Measurements from ENCODE around the gene VRK3. TPM values are rescaled to one million over a fixed set of nuclear protein-coding genes. Genes with fewer than 3 reads are reported as not detected.

VRK3 gene
- total RNA-seq, 1 experiment from 2014 or later = 41.0 TPM

DNA sequence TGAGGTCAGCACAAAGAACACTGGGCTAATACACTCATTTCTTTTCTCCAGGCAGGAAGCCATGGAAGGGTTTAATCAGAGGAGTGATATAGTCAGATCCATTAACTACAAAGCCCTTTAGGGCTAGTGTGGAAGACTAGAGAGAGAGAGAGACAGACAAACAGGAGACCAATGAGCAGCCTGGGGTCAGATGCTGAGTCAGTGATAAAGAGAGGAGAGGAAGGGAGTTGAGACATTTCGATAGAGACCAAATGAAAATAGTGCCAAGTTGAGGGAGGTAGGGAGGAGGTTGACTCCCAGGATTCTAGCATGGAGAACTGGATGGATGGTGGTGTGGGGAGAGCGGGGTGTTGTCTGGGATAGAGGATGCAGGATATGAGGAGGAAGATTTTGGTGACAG, 18.8 kb upstream of the VRK3 start:
- peaks cover 98% of the 10 kb centered on the region for H3K36me3 ChIP-seq
- H3K9me3 ChIP-seq = peaks cover 84% of the 10 kb centered on the region
- no peak for DNase-seq
- H3K4me3 ChIP-seq = no peak overlapping the region
- H3K27me3 ChIP-seq = no peaks in the 10 kb centered on the region

DNA sequence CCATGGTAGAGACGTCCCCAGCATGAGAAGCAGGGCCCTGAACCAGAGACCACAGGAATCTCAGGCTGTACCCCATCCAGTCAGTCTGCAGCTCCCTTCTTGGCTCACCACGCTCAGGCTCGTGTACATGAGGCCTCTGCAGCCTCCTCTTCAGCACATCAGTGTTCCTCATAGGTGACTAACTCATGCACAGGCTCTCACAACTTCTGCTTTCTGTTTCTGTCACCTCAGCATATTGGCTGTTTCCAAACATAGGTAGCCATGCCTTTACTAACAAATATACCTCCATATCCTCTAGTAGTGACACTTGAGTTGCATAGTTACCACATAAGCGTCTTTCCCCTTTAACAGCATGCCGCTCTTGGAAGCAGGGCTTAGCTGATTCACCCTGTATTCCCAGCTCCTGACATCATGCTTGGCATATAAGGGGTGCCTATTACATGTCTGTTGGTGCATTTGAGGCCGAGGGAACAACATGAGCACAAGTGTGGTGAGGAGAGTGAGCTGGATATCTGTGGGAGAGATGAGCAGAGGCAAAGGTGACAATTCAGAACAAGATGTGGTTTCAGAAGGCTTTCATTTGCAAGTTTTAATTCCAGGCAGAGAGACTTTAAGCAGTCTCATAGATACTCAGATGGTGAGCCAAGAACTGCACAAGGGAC, 17.3 kb upstream of the VRK3 start:
- Histone ChIP-seq H3K4me3 (no peak overlapping the region), H3K36me3 (peaks cover 96% of the 10 kb centered on the region), H3K9me3 (peaks cover 72% of the 10 kb centered on the region), H3K27me3 (no peaks in the 10 kb centered on the region)
- no peak for DNase-seq

DNA sequence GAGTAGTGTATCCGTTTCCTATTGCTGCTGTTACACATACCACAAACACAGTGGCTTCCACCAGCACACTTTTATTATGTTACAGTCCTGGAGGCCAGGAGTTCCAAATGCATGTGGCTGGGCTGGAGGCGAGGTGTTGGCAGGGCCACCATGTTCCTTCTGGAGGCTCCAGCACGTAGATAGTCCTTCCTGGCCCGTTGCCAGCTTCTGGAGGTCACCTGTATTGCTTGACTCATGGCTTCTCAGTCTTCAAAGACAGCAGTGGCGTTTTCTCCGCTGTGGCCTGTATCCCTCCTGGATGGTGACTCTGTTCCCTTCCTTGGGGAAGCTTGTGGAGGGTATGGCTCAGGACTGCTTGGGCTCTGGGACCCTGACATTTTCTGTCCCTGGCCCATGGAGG, 15.8 kb upstream of the VRK3 start:
- no peak overlapping the region for H3K4me3 ChIP-seq
- H3K9me3 ChIP-seq = peaks cover 65% of the 10 kb centered on the region
- DNase-seq = no peak
- no peaks in the 10 kb centered on the region for H3K27me3 ChIP-seq
- H3K36me3 ChIP-seq = peaks cover 92% of the 10 kb centered on the region

DNA sequence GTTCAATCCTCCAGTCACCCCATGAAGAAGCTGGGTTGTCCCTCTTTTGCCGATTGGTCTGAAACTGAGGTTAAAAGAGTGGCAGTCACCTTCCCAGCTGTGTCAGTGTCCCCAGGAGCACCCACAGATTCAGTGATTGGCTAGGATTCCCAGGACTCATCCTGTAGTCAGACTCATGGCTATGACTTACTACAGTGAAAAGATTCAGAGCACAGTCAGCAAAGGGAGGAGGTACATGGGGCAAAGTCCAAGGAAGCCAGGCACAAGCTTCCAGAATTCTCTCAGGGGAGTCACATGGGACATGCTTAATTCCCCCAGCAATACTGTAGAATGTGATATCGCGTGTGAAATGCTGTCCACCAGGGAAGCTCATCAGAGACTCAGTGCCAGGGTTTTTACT, 14.8 kb upstream of the VRK3 start:
- no peaks in the 10 kb centered on the region for H3K27me3 ChIP-seq
- no peak overlapping the region for H3K4me3 ChIP-seq
- H3K9me3 ChIP-seq = peaks cover 60% of the 10 kb centered on the region
- DNase-seq = no peak
- peaks cover 92% of the 10 kb centered on the region for H3K36me3 ChIP-seq

DNA sequence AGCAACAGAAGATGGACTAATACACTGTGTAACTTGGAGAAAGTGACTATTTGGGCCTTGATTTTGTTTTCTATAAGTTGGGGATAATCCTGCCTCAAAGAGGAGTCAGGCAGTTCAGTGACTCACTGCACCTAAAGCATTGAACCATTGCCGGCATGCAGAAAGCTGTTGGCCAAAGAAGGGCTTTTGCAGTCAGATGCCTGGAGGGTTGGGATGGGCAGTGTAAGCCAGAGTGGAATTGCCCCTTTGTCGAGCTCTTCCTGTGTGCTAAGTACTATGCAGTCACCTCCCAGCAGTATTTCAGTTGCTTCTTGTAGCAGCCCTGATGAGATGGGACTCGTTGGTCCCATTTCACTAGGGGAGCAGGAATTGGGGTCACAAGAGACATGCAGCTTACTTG, 11.7 kb upstream of the VRK3 start:
- peaks cover 93% of the 10 kb centered on the region for H3K36me3 ChIP-seq
- DNase-seq = no peak
- no peaks in the 10 kb centered on the region for H3K27me3 ChIP-seq
- H3K4me3 ChIP-seq = no peak overlapping the region
- peaks cover 33% of the 10 kb centered on the region for H3K9me3 ChIP-seq

DNA sequence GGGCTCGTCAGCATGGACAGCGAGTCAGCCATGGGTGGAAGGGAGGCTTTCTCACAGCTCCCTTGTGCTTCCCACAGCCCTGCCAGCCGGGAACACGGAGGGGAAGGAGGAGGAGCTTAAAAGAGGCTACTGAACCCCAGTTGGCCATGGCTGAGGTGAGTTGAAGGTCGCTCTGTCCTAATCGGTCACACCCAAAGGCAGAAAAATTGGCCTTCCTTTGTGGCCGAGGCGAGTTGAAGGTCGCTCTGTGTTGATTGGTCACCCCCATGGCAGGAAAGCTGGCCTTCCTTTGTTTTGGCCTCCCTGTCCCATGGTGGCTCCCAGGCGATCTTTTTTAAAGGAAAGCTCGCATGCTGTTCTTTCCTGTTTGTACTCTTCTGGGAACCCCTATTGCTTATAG, 5.8 kb upstream of the VRK3 start:
- Histone ChIP-seq H3K36me3 (peaks cover 82% of the 10 kb centered on the region), H3K27me3 (no peaks in the 10 kb centered on the region), H3K9me3 (peaks cover 11% of the 10 kb centered on the region; the same call in 1 of the 2 replicates), H3K4me3 (no peak overlapping the region)
- no peak for DNase-seq

DNA sequence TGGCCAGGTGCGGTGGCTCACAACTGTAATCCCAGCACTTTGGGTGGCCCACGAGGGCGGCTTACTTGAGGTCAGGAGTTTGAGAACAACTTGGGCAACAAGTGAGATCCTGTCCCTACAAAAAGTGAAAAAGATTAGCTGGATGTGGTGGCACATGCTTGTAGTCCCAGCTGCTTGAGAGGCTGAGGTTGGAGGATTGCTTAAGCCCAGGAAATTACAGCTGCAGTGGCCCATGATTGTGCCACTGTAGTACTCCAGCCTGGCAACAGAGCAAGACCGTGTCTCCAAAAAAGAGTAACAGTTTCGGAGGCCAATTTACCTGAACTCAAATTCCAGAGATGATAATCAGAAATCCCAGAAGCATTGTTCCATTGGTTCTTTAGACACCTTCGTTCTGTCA, 5.1 kb upstream of the VRK3 start:
- DNase-seq = no peak
- H3K27me3 ChIP-seq = no peaks in the 10 kb centered on the region
- H3K36me3 ChIP-seq = peaks cover 75% of the 10 kb centered on the region
- no peak overlapping the region for H3K4me3 ChIP-seq
- H3K9me3 ChIP-seq = peaks cover 8% of the 10 kb centered on the region; the same call in 1 of the 2 replicates

DNA sequence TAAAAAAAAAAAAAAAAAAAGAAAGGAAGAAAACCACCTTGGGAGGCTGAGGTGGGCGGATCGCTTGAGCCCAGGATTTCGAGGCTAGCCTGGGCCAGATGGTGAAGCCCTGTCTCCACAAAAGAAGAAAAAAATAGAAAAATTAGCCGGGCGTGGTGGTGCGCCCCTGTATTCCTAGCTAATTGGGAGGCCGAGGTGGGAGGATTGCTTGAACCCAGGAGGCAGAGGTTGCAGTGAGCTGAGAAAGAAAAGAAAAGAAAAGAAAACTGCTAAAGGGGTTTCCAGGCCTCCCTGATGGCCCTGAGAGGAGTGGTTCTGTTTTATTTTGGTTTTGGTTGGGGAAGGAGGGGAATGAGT, 1.4 kb upstream of the VRK3 start:
- Histone ChIP-seq H3K9me3 (0 out of 2 replicates have a peak, but pooled peaks cover 8% of the 10 kb centered on the region), H3K27me3 (no peaks in the 10 kb centered on the region), H3K36me3 (peaks cover 48% of the 10 kb centered on the region), H3K4me3 (peak overlapping the region; percentile 91)
- DNase-seq = no peak

DNA sequence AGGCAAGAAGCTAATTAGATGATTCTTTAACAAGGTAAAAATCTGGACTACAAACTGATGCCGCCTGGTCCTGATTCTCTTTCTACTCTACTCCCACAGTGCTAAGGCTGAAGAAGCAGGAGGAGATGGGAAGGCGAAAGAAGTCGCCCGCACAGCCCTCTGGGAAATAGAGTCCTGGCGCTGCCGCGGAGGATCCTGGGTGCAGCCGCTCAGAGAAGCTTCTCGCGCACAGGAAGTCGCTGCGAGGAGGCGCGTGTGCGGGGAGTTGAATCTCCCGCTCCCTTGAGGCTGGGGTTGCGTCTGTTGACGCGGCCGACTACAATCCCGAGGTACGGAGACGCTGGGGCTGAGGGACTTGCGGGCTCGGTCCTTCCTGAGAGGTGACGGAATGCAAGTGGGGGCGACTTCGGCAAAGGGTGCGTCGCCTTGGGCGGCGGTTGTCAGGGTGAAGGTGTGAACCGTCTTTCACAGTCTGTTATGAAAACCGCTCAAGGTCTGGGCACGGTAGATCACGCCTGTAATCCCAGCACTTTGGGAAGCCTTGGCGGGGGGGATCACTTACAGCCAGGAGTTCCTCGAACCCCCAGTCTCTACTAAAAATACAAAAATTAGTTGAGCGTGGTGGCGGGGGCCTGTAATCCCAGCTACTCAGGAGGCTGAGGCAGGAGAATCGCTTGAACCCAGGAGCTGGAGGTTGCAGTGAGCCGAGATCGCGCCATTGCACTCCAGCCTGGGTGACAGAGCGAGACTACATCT, 800 bp upstream of the VRK3 start, which contains the start of gene ZNF473:
Gene ZNF473 (plus strand): TSS at position 212 of the 756 bp plus-strand sequence. CDS start 5,078 bp downstream, outside the sequence.
- 0 out of 2 replicates have a peak, but pooled peaks cover 6% of the 10 kb centered on the region for H3K9me3 ChIP-seq
- peak within 1 kb of the TSS; percentile 91 for H3K4me3 ChIP-seq
- peak; percentile 97 for DNase-seq
- H3K27me3 ChIP-seq = no peaks in the 10 kb centered on the region
- H3K36me3 ChIP-seq = peaks cover 42% of the 10 kb centered on the region

DNA sequence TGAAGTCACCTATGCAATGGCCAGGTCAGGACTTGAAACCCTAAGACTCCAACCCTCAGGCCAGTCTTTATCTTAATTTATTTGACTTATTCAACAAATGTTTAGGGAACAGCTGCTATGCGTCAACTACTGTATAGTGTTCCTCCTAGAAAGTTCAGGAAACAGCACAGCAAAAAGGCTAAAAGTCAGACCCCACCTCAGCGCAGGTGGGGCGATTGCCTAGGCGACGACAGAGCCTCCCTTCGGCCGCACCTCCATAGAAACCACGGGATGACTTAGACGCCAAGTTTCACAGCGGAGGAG, 502 bp downstream of the VRK3 start:
- Histone ChIP-seq H3K4me3 (peak overlapping the region; percentile 91), H3K9me3 (0 out of 2 replicates have a peak, but pooled peaks cover 4% of the 10 kb centered on the region), H3K27me3 (no peaks in the 10 kb centered on the region), H3K36me3 (peaks cover 36% of the 10 kb centered on the region)
- DNase-seq = no peak

DNA sequence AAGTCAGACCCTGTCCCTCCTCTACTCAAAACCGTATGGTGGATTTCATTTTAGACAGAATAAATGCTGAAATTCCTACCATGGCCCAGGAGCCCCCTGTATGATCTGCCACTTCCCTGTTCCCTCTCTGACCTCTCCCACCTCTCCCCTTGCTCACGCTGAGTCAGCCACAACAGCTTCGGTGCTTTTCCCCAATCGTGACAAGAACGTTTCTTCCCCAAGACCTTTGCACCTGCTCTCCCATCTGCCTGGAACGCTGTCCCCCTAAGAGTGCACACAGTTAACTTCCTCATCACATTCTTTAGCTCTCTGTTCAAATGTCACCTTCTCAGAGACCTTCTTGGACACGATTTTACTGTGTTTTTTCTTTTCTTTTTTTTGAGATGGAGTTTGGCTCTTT, 2.3 kb downstream of the VRK3 start:
- no peak overlapping the region for H3K4me3 ChIP-seq
- no peak for DNase-seq
- H3K36me3 ChIP-seq = peaks cover 34% of the 10 kb centered on the region
- H3K9me3 ChIP-seq = 0 out of 2 replicates have a peak, but pooled peaks cover 2% of the 10 kb centered on the region
- no peaks in the 10 kb centered on the region for H3K27me3 ChIP-seq

DNA sequence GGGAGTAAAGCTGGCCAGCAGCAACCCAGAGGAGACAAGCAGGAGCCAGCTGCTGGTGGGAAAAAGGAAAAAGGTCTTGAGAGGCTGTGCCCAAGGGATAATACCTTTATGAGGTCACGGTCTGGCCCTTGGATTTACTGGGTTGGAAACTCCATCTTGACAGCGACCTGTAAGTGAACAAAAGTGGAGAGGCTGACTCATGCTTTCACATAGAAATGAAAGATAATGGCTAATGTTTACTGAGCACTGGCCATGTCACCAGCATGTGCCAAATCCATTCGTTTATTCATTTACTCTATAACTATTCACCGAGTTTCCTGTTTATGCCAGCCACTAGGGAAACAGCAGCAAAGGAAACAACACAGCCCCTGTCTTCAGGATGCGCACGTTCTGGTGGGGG, 4.7 kb downstream of the VRK3 start:
- no peak overlapping the region for H3K4me3 ChIP-seq
- no peak for DNase-seq
- H3K9me3 ChIP-seq = no peaks in the 10 kb centered on the region
- H3K36me3 ChIP-seq = peaks cover 44% of the 10 kb centered on the region
- no peaks in the 10 kb centered on the region for H3K27me3 ChIP-seq

DNA sequence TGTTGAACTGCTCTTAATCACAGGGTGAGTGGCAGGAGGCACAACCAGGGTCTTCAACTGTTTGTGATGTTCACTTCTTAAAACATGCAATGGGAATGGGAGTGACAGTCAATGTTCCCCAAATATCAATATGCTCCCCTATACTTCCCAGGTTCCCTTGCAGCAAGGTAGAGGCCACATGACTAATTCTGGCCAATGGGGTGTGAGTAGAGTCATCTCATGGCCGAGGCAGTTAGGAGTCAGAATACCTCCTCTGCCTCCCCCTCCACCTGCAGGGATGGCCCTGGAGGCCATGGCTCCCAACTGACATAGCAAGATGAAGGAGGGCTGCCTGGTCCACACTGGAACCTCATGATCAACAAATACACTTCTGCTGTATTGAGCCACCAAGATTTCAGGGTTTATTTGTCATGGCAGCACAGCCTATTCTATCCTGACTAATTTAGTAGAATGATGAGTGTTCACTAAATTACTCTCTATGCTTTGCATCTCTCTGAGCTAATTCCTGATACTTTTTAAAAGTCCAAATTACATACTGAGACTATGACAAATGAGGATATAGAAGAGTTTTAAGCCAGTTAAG, 8.9 kb downstream of the VRK3 start:
- no peak overlapping the region for H3K4me3 ChIP-seq
- H3K27me3 ChIP-seq = no peaks in the 10 kb centered on the region
- H3K9me3 ChIP-seq = no peaks in the 10 kb centered on the region
- peaks cover 64% of the 10 kb centered on the region for H3K36me3 ChIP-seq
- no peak for DNase-seq

DNA sequence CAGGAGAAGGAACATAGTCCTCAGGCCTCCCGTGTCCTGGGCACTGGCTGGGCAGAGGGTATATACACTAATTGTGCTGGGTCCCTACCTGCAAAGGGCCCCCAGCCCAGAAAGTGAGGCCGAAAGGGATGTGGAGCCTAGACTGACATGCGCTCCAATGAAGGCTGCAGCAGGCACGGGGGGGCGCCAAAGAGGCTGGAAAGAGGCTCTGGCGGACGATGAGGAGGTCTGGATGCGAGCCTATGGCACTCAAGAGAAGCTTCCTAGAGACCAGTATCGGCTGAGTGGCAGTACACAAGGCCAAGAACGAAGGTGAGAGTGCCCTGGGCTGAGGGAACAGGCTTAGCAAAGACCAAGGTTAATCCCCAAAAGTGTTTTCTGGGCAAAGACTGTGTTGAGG, 16.6 kb downstream of the VRK3 start:
- H3K27me3 ChIP-seq = no peaks in the 10 kb centered on the region
- H3K36me3 ChIP-seq = peaks cover 58% of the 10 kb centered on the region
- DNase-seq = no peak
- H3K4me3 ChIP-seq = no peak overlapping the region
- no peaks in the 10 kb centered on the region for H3K9me3 ChIP-seq

DNA sequence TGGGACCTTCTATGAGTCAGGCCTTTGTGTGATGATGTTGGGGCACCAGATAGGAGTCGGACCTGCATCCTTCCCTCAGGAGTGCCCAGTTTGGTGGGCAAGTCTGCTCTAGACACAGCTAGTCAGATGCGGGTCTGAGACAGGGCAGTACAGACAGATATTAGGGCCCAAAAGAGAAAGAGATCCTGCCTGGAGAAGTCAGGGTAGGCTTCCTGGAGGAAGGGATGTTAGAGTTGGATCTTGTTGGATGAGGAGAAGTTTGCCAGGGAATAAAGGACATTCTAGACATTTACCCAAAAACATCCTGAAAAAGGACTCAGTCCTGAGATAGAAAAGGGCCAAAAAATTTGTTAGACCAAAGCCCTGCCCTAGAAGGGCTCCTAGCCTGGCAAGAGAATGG, 17.2 kb downstream of the VRK3 start:
- no peaks in the 10 kb centered on the region for H3K9me3 ChIP-seq
- H3K36me3 ChIP-seq = peaks cover 58% of the 10 kb centered on the region
- H3K27me3 ChIP-seq = no peaks in the 10 kb centered on the region
- no peak for DNase-seq
- no peak overlapping the region for H3K4me3 ChIP-seq

DNA sequence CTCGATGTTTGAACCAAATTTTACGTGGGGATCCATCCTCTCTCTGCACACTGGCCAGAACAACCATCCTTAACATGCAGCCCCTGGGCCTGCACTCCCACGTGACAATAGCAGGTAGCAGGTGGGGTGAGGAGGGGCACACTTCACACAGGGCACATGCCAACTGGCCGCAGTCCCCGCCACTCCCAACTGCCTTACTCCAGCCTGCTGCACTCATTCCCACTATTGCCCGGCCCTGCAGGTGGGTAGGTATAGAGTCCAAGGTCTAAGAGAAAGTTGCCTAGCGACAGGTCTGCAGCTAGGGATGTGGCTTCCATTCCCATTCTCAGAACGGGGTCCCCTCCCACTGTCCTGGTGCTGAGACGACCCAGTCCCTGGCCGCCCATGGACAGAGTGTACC, 18.0 kb downstream of the VRK3 start:
- Histone ChIP-seq H3K27me3 (no peaks in the 10 kb centered on the region), H3K9me3 (no peaks in the 10 kb centered on the region), H3K36me3 (peaks cover 64% of the 10 kb centered on the region), H3K4me3 (no peak overlapping the region)
- no peak for DNase-seq

DNA sequence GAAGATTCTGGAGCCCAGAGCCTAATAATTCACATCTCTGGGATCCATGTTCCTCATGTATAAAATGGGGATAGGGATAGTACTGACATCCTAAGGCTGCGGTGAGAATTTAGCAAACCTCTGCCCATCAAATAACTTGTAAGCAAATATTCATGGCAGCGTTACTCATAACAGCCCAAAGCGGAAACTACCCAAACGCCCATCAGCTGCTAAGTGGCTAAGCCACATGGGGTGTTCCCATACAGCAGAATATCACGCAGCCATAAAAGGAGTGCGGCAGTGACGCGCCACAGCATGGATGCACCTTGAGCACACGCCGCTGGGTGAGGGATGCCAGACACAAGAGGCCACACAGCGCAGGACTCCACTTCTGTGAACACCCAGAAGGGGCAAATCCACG, 19.7 kb downstream of the VRK3 start:
- H3K36me3 ChIP-seq = peaks cover 75% of the 10 kb centered on the region

More for the DNA sequence above, 19.7 kb downstream of the VRK3 start:
- Histone ChIP-seq H3K27me3 (no peaks in the 10 kb centered on the region), H3K9me3 (no peaks in the 10 kb centered on the region), H3K4me3 (no peak overlapping the region)
- DNase-seq = no peak
